SK-N-SH treated with all-trans-retinoic acid at 6 μM for 48 hours (cell line): Measurements from ENCODE around the gene PYURF.

Experiments used
- SNAI2 ChIP-seq: fragments of 250-450 bp; sonication (Bioruptor Pico); IDR thresholded peaks from 2 replicates; pipeline ENCODE4 v1.5.0; 2020; ENCODE audit warnings: mild to moderate bottlenecking, moderate library complexity
- TCF4 ChIP-seq: fragments of 250-450 bp; sonication (Bioruptor Pico); IDR thresholded peaks from 2 replicates; pipeline ENCODE4 v1.8.0; 2021; ENCODE audit warnings: mild to moderate bottlenecking, moderate library complexity, borderline replicate concordance

DNA sequence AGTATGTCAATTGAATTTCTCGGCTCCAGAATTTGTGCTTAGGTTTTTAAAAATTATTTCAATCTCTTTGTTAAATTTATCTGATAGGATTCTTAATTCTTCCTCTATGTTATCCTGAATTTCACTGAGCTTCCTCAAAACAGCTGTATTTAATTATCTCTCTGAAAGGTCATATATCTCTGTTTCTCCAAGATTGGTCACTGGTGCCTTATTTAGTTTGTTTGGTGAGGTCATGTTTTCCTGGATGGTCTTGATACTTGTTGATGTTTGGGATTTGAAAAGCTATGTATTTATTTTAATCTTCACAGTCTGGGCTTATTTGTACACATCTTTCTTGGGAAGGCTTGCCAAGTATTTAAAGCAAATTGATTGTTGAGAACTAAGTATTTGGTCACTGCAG is 44.0 kb upstream of the PYURF start:
- TF ChIP-seq SNAI2 (CRISPR knock-in tag) = no peak
- 0 out of 2 replicates have a peak, but pooled peaks have one; percentile 28 for TF ChIP-seq TCF4 (CRISPR knock-in tag)
